AG09319 (cell line): ENCODE measurements around the gene MTA1.

ENCODE experiments used
- DNase-seq: peaks from one replicate; pipeline ENCODE4 v3.0.0-alpha.2; 2010; ENCODE audit warnings: low read depth; ENCODE audit errors: extremely low read depth
- TF ChIP-seq, protein P1 (sequence below): IDR thresholded peaks from 2 replicates; pipeline ENCODE4 v1.5.1; 2011; ENCODE audit warnings: low read depth, mild to moderate bottlenecking, inconsistent platforms, low read length, moderate library complexity

MTA1 gene

DNA sequence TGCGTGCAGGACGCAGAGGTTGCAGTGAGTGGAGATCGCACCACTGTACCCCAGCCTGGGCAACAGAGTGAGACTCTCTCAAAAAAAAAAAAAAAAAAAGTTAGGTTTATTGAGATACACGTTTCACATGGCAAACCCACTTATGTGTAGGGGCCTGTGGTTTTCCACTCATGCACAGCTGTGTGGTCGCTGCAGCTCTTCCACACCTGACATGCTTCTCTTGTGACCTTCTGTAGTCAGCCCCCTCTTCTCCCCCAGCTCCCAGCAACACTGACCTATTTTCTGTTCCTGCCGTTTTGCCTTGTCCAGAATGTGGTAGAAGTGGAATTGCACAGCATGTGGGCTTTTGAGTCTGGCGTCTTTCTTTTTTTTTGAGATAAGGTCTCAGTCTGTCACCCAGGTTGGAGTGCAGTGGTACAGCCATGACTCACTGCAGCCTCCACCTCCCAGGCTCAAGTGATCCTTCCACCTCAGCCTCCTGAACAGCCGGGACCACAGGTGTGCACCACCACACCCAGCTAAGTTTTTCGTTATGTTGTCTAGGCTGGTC, 8.4 kb downstream of the MTA1 start:
- TF ChIP-seq, protein P1, sequence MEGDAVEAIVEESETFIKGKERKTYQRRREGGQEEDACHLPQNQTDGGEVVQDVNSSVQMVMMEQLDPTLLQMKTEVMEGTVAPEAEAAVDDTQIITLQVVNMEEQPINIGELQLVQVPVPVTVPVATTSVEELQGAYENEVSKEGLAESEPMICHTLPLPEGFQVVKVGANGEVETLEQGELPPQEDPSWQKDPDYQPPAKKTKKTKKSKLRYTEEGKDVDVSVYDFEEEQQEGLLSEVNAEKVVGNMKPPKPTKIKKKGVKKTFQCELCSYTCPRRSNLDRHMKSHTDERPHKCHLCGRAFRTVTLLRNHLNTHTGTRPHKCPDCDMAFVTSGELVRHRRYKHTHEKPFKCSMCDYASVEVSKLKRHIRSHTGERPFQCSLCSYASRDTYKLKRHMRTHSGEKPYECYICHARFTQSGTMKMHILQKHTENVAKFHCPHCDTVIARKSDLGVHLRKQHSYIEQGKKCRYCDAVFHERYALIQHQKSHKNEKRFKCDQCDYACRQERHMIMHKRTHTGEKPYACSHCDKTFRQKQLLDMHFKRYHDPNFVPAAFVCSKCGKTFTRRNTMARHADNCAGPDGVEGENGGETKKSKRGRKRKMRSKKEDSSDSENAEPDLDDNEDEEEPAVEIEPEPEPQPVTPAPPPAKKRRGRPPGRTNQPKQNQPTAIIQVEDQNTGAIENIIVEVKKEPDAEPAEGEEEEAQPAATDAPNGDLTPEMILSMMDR, result no peak
- no peak for DNase-seq

DNA sequence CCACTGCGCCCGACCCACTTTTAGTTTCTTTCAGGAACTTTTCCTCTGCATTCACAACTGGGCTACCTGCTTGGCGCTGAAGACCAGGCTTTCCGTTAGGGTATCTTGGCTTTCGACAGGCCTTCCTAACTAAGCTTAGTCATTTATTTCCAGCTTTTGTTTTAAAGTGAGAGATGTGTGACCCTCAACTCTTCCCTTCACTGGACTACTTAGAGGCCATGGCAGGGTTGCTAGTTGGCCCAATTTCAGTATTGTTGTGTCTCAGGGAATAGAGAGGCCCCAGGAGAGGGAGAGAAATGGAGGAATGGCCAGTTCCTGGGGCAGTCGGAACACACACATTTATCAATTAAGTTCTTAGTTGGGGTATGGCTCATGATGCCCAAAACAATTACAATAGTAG, 10.4 kb downstream of the MTA1 start:
- TF ChIP-seq, protein P1, result no peak
- no peak for DNase-seq

DNA sequence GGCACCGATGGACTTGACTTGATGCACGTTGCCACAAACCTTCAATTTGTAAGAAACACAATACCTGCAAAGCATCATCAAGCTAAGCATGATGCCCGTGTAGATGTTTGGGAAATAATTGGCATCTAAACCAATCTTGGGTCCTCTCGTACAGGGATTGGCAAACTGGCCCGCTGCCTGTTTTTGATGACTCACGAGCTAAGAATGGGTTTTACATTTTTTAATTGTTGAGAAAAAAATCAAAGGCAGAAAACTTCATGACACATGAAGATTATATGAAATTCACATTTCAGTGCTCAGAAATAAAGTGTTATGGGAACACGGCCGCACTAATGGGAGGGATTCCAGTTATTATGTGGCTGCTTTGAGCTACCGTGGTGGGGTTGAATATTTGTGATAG, 10.9 kb downstream of the MTA1 start:
- DNase-seq, result no peak
- TF ChIP-seq, protein P1, result no peak

DNA sequence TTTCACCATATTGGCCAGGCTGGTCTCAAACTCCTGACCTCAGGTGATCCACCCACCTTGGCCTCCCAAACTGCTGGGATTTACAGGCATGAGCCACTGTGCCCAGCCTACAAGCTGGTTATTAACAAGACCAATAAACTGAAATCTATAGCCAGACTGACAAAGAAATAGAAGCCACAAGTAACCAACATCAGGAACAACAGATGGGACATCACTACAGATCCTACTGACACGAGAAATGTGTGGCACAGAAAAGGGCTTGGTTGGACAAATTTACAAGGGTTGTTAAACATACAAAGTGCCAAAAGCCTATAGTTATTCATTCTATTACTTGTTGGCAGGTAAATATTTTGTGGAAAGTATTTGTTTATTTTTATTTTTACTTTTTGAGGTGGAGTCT, 11.6 kb downstream of the MTA1 start:
- TF ChIP-seq, protein P1, result no peak
- DNase-seq, result no peak

DNA sequence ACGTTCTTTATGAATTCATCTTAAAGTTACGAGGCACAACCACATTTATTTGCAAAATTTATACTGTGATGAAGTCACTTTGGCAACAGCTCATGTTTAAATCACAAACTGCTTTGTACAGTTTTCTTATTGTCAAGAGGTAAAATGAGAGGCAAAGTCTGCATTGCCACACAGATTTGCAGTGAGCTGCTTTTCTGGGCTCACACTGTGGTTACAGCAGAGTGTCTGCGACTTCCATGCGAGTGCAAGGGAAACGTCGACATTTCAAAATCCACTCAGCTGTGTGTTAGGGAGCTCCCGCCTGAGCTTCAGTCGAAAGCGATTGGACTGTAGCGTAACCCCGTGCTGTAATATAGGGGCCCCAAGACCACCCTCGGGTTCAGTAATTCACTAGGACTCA, 13.0 kb downstream of the MTA1 start:
- TF ChIP-seq, protein P1, result no peak
- DNase-seq, result no peak

DNA sequence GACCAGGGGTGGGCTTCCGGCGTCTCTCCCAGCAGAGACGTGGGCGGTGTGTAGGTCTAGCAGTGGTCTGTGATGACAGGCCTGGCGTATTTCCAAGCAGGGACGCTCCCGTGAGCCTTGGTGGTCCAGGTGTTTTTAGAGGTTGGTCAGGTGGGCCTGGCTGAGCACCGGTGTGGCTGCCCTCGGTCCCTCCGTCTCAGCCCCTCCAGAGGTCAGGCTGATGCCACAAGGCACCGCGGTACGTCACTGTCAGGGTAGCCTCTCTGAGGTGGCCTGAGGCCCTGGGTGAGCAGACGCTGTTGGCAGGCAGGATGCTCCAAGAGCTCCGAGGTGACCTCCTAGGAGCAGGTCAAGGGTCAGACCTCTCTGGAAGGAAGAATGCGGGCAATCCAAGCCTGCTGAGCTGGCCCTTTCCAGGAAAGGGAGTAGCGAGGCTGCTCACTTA, 13.6 kb downstream of the MTA1 start:
- DNase-seq, result no peak
- TF ChIP-seq, protein P1, result no peak

DNA sequence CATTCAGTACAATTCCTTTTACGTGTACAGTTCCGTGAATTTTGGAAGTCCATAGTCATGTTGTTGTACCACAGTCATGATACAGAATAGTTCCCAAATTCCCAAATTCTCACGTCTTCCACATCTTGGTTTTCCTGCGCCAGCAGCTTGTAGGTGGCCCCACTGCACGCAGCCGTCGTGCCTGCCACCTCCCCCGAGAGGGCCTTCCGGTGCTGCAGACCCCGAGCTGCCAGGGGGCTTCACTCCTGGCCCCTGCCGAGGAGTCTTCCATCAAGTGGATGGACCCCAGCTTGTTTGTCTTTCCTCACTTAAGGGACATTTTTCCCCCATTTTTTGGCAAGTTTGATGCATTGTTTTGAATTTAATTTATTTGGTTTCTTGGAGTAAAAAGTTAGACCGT, 16.8 kb downstream of the MTA1 start:
- TF ChIP-seq, protein P1, result no peak

More for the DNA sequence above, 16.8 kb downstream of the MTA1 start:
- no peak for DNase-seq
